ENCODE data around the gene IDUA.

GRCh38 chr4:973431-974397, 13.1 kb upstream of the IDUA start, which contains the start of gene DGKQ:
- TF ChIP-seq CTCF (conservative IDR thresholded peaks at IDR 0.05; ENCODE audit: low read depth, low read length) (no peak), EZH2 (IDR thresholded peaks at IDR 0.05; ENCODE audit: low read length, unreplicated experiment) (no peak), EZH2phosphoT487 (IDR thresholded peaks at IDR 0.05; ENCODE audit: borderline replicate concordance, low read length) (no peak)
